ENCODE data around the gene OR5H2.

OR5H2 gene

DNA sequence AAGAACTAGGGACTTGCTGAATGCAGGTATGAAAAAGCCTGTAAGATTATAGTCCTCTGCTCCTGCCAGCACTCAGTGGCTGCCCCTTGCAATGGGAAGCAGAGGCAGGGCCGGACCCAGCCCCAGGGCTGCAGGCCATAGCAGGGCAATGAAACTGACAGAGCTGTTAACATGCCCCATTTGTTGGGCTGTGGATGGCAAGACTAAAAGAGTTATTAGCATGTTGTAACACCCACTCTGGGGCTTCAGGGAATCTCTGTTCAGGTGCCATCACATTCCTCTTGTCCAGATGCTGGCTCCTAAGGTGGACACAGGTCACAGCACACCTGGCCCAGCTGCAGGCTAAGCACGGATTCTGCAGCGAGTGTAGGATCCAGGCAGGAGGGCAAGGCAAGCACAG is 7.4 kb upstream of the OR5H2 start:
- Histone ChIP-seq H3K4me1 (ENCODE audit: control insufficient read depth, insufficient read depth, low read length) (no peaks in the 10 kb centered on the region), H3K27me3 (replicated peaks; ENCODE audit: control insufficient read depth, insufficient read depth, low read length) (no peaks in the 10 kb centered on the region)
- DNase-seq (ENCODE audit: low read depth), result no peak

DNA sequence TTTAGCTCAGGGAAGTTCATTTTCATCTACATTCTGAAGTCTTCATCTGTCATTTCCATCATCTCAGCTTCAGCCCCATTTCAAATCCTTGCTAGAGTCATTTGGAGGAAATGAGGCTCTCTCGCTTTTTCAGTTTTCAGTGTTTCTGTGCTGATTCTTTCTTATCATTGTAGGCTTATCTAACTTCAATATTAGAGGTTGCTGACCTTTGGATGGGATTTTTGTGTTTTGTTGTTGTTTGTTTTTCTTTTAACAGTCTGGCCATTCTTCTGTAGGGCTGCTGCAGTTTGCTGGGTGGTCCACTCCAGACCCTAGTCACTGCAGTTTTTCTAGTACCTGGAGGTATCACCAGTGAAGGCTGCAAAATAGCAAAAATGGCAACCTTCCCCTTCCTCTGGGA is 8.6 kb downstream of the OR5H2 start:
- no peaks in the 10 kb centered on the region for H3K9me3 ChIP-seq (ENCODE audit: control insufficient read depth, low read length)
- H3K9ac ChIP-seq (ENCODE audit: low read length), result no peak overlapping the region
- H3K36me3 ChIP-seq (ENCODE audit: control insufficient read depth, insufficient read depth, low read length, severe bottlenecking), result no peaks in the 10 kb centered on the region
- H3K4me3 ChIP-seq (ENCODE audit: low read length), result no peak overlapping the region
- no peaks in the 10 kb centered on the region for H3K27me3 ChIP-seq (replicated peaks; ENCODE audit: control insufficient read depth, insufficient read depth, low read length)
- DNase-seq (ENCODE audit: low read depth), result no peak
- H3K4me1 ChIP-seq (ENCODE audit: control insufficient read depth, insufficient read depth, low read length), result no peaks in the 10 kb centered on the region

More for the DNA sequence above, 7.4 kb upstream of the OR5H2 start:
- H3K9ac ChIP-seq (ENCODE audit: low read length), result no peak overlapping the region
- peaks cover 4% of the 10 kb centered on the region for H3K9me3 ChIP-seq (ENCODE audit: control insufficient read depth, low read length)
- H3K36me3 ChIP-seq (ENCODE audit: control insufficient read depth, insufficient read depth, low read length, severe bottlenecking), result no peaks in the 10 kb centered on the region
- no peak overlapping the region for H3K4me3 ChIP-seq (ENCODE audit: low read length)

DNA sequence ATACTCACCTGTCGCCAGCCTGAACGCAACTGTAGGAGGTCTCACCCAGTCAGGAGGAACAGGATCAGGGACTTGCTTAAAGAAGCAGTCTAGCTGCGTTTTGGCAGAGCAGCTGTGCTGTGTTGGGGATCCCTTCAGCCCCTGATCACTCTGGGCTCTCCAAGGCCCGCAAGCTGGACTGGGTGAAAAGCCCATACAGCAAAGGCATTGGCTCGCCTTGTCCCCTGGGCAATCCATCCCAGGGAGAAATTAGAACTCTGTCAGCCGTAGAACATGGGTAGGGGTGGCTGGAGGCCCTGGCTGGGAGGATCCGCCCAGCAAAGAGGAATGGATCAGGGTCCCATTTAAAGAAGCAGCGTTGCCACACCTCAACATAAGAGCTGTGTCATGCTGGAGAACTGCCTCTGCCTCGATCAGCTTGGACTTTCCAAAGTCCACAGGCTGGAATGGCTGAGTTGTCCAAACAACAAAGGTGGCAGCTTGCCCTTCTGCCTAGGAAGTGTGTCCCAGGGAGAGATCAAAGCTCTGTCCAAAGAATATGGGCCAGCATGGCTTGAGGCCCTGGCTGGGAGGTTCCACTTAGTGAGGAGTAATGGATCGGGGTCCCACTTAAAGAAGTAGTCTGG is 9.1 kb downstream of the OR5H2 start:
- H3K9me3 ChIP-seq (ENCODE audit: control insufficient read depth, low read length), result no peaks in the 10 kb centered on the region
- no peak for DNase-seq (ENCODE audit: low read depth)
- no peaks in the 10 kb centered on the region for H3K4me1 ChIP-seq (ENCODE audit: control insufficient read depth, insufficient read depth, low read length)
- H3K27me3 ChIP-seq (replicated peaks; ENCODE audit: control insufficient read depth, insufficient read depth, low read length), result no peaks in the 10 kb centered on the region
- no peak overlapping the region for H3K9ac ChIP-seq (ENCODE audit: low read length)
- no peak overlapping the region for H3K4me3 ChIP-seq (ENCODE audit: low read length)
- no peaks in the 10 kb centered on the region for H3K36me3 ChIP-seq (ENCODE audit: control insufficient read depth, insufficient read depth, low read length, severe bottlenecking)

GRCh38 chr3:98322101-98322500 is 39.8 kb downstream of the OR5H2 start:
- Histone ChIP-seq H3K27me3 (replicated peaks; ENCODE audit: control insufficient read depth, insufficient read depth, low read length) (peaks cover 7% of the 10 kb centered on the region), H3K4me3 (ENCODE audit: low read length) (no peak overlapping the region)
- DNase-seq (ENCODE audit: low read depth), result no peak

GRCh38 chr3:98322686-98323085 is 40.4 kb downstream of the OR5H2 start:
- H3K4me3 ChIP-seq (ENCODE audit: low read length), result no peak overlapping the region
- no peaks in the 10 kb centered on the region for H3K36me3 ChIP-seq (ENCODE audit: control insufficient read depth, insufficient read depth, low read length, severe bottlenecking)
- H3K27me3 ChIP-seq (replicated peaks; ENCODE audit: control insufficient read depth, insufficient read depth, low read length), result peaks cover 9% of the 10 kb centered on the region
- no peaks in the 10 kb centered on the region for H3K9me3 ChIP-seq (ENCODE audit: control insufficient read depth, low read length)
- H3K4me1 ChIP-seq (ENCODE audit: control insufficient read depth, insufficient read depth, low read length), result no peaks in the 10 kb centered on the region
- DNase-seq (ENCODE audit: low read depth), result no peak
- no peak overlapping the region for H3K9ac ChIP-seq (ENCODE audit: low read length)

More at GRCh38 chr3:98322101-98322500, 39.8 kb downstream of the OR5H2 start:
- H3K4me1 ChIP-seq (ENCODE audit: control insufficient read depth, insufficient read depth, low read length), result no peaks in the 10 kb centered on the region
- H3K9me3 ChIP-seq (ENCODE audit: control insufficient read depth, low read length), result no peaks in the 10 kb centered on the region
- no peaks in the 10 kb centered on the region for H3K36me3 ChIP-seq (ENCODE audit: control insufficient read depth, insufficient read depth, low read length, severe bottlenecking)
- H3K9ac ChIP-seq (ENCODE audit: low read length), result no peak overlapping the region

GRCh38 chr3:98323425-98323824 is 41.1 kb downstream of the OR5H2 start:
- Histone ChIP-seq H3K9ac (ENCODE audit: low read length) (no peak overlapping the region), H3K36me3 (ENCODE audit: control insufficient read depth, insufficient read depth, low read length, severe bottlenecking) (no peaks in the 10 kb centered on the region)
- DNase-seq (ENCODE audit: low read depth), result no peak

GRCh38 chr3:98325055-98325454 is 42.8 kb downstream of the OR5H2 start:
- Histone ChIP-seq H3K4me3 (ENCODE audit: low read length) (no peak overlapping the region), H3K9ac (ENCODE audit: low read length) (no peak overlapping the region), H3K4me1 (ENCODE audit: control insufficient read depth, insufficient read depth, low read length) (no peaks in the 10 kb centered on the region), H3K27me3 (replicated peaks; ENCODE audit: control insufficient read depth, insufficient read depth, low read length) (peaks cover 18% of the 10 kb centered on the region), H3K9me3 (ENCODE audit: control insufficient read depth, low read length) (no peaks in the 10 kb centered on the region), H3K36me3 (ENCODE audit: control insufficient read depth, insufficient read depth, low read length, severe bottlenecking) (no peaks in the 10 kb centered on the region)
- DNase-seq (ENCODE audit: low read depth), result no peak

More at GRCh38 chr3:98323425-98323824, 41.1 kb downstream of the OR5H2 start:
- peaks cover 9% of the 10 kb centered on the region for H3K27me3 ChIP-seq (replicated peaks; ENCODE audit: control insufficient read depth, insufficient read depth, low read length)
- H3K9me3 ChIP-seq (ENCODE audit: control insufficient read depth, low read length), result no peaks in the 10 kb centered on the region
- H3K4me1 ChIP-seq (ENCODE audit: control insufficient read depth, insufficient read depth, low read length), result no peaks in the 10 kb centered on the region
- no peak overlapping the region for H3K4me3 ChIP-seq (ENCODE audit: low read length)

DNA sequence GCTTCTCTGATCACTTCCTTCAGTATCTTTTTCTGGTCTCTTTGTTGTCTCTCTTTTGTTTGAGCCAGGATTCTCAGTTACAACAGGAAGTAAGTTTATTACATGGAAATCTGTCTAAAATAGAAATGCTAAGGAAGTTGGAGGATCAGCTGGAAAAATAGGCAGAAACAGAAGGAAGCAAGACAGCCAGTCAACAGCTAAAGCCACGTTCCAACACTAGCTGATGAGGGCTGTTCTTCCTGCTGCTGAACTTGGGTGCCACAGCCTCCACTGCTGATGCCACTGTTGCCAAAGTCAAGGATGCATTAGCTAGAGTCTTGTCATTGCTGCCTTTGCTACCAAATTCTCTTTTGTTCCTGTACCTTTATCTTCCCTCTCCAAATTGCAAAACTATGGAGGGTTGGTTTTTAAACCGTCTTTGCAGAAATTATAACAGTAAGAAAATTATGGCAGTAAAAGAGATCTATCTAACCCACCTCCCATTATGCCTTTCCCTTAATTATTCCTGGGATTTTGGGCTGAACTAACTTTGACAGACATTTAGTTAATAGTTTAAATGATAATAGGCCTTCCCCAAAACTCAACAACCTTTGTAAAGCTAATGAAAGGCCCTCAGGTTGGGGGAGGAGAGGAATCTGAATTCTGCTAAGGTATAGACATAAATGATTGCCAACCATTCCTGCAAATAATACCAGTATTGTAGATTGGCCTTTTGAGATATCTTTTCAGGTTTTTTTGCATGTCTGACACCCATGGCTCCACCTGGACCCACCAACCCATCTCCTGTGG is 44.0 kb downstream of the OR5H2 start:
- no peak for DNase-seq (ENCODE audit: low read depth)
- no peak overlapping the region for H3K4me3 ChIP-seq (ENCODE audit: low read length)
- no peaks in the 10 kb centered on the region for H3K36me3 ChIP-seq (ENCODE audit: control insufficient read depth, insufficient read depth, low read length, severe bottlenecking)
- H3K9me3 ChIP-seq (ENCODE audit: control insufficient read depth, low read length), result no peaks in the 10 kb centered on the region
- no peaks in the 10 kb centered on the region for H3K4me1 ChIP-seq (ENCODE audit: control insufficient read depth, insufficient read depth, low read length)
- peaks cover 30% of the 10 kb centered on the region for H3K27me3 ChIP-seq (replicated peaks; ENCODE audit: control insufficient read depth, insufficient read depth, low read length)
- no peak overlapping the region for H3K9ac ChIP-seq (ENCODE audit: low read length)

- H3K4me3 ChIP-seq (ENCODE audit: low read length), result no peak overlapping the region
- no peak for DNase-seq (ENCODE audit: low read depth)
- H3K36me3 ChIP-seq (ENCODE audit: control insufficient read depth, insufficient read depth, low read length, severe bottlenecking), result no peaks in the 10 kb centered on the region
- H3K9ac ChIP-seq (ENCODE audit: low read length), result no peak overlapping the region
- H3K27me3 ChIP-seq (replicated peaks; ENCODE audit: control insufficient read depth, insufficient read depth, low read length), result peaks cover 36% of the 10 kb centered on the region
- H3K9me3 ChIP-seq (ENCODE audit: control insufficient read depth, low read length), result no peaks in the 10 kb centered on the region
- no peaks in the 10 kb centered on the region for H3K4me1 ChIP-seq (ENCODE audit: control insufficient read depth, insufficient read depth, low read length)
These were observed 44.6 kb downstream of the OR5H2 start for GRCh38 chr3:98326945-98327344.

GRCh38 chr3:98328933-98329332 is 46.6 kb downstream of the OR5H2 start:
- DNase-seq (ENCODE audit: low read depth), result no peak
- H3K9ac ChIP-seq (ENCODE audit: low read length), result no peak overlapping the region

GRCh38 chr3:98329392-98330124 is 47.3 kb downstream of the OR5H2 start:
- no peaks in the 10 kb centered on the region for H3K36me3 ChIP-seq (ENCODE audit: control insufficient read depth, insufficient read depth, low read length, severe bottlenecking)
- peaks cover 37% of the 10 kb centered on the region for H3K27me3 ChIP-seq (replicated peaks; ENCODE audit: control insufficient read depth, insufficient read depth, low read length)
- no peak overlapping the region for H3K9ac ChIP-seq (ENCODE audit: low read length)
- no peaks in the 10 kb centered on the region for H3K9me3 ChIP-seq (ENCODE audit: control insufficient read depth, low read length)
- peak; percentile 79 for DNase-seq (ENCODE audit: low read depth)
- no peak overlapping the region for H3K4me3 ChIP-seq (ENCODE audit: low read length)
- H3K4me1 ChIP-seq (ENCODE audit: control insufficient read depth, insufficient read depth, low read length), result no peaks in the 10 kb centered on the region

More at GRCh38 chr3:98328933-98329332, 46.6 kb downstream of the OR5H2 start:
- peaks cover 37% of the 10 kb centered on the region for H3K27me3 ChIP-seq (replicated peaks; ENCODE audit: control insufficient read depth, insufficient read depth, low read length)
- H3K4me1 ChIP-seq (ENCODE audit: control insufficient read depth, insufficient read depth, low read length), result no peaks in the 10 kb centered on the region
- H3K9me3 ChIP-seq (ENCODE audit: control insufficient read depth, low read length), result no peaks in the 10 kb centered on the region
- no peak overlapping the region for H3K4me3 ChIP-seq (ENCODE audit: low read length)
- no peaks in the 10 kb centered on the region for H3K36me3 ChIP-seq (ENCODE audit: control insufficient read depth, insufficient read depth, low read length, severe bottlenecking)

All from adipocyte (in vitro differentiated cells).